GM19099 (cell line): ENCODE data around the gene CYTH4.

Experiments used
- POLR2A ChIP-seq: IDR thresholded peaks from 3 replicates; pipeline ENCODE4 v1.6.1; 2011; ENCODE audit warnings: low read depth; ENCODE audit not compliant: insufficient read length; ENCODE audit errors: extremely low read depth

CYTH4 gene

GRCh38 chr22:37304595-37305343 is 22.5 kb downstream of the CYTH4 start:
- no peak for TF ChIP-seq POLR2A

DNA sequence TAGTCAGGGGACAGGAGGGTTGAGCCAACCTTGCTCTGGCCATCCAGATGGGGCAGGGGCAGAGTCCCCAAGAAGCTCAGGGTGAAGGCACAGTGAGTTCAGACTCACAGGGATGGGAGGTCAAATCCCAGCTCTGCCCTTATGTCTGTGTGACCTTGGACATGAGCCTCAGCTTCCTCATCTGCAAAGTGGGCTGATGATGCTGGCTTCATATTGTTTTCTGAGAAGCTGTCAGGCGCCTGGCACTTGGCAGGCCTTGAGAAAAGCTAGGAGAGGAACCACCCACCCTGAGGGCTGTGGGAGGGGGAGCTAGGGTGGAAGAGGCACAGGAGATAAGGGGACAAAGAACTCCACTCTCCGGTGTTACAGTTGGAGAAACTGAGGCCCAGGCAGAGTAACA is 23.6 kb downstream of the CYTH4 start:
- no peak for TF ChIP-seq POLR2A

DNA sequence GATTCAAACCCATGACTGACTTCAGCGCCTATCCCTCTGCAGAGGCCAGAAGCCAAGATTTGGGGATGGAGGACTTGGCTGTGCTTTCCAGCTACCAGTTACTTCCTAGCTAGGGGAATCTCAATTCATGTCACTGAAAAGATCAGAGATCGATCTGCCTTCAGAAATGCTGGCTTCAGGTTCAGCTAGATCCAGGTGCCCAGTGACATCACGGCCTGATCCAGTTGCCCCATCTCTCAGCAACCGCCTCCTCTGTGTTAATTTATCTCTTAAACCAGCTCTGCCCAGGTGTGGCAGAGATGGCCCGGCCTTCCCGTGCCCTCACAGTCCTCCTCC is 24.2 kb downstream of the CYTH4 start:
- TF ChIP-seq POLR2A: no peak

- no peak for TF ChIP-seq POLR2A
Measured at GRCh38 chr22:37308385-37309200, 26.3 kb downstream of the CYTH4 start.

DNA sequence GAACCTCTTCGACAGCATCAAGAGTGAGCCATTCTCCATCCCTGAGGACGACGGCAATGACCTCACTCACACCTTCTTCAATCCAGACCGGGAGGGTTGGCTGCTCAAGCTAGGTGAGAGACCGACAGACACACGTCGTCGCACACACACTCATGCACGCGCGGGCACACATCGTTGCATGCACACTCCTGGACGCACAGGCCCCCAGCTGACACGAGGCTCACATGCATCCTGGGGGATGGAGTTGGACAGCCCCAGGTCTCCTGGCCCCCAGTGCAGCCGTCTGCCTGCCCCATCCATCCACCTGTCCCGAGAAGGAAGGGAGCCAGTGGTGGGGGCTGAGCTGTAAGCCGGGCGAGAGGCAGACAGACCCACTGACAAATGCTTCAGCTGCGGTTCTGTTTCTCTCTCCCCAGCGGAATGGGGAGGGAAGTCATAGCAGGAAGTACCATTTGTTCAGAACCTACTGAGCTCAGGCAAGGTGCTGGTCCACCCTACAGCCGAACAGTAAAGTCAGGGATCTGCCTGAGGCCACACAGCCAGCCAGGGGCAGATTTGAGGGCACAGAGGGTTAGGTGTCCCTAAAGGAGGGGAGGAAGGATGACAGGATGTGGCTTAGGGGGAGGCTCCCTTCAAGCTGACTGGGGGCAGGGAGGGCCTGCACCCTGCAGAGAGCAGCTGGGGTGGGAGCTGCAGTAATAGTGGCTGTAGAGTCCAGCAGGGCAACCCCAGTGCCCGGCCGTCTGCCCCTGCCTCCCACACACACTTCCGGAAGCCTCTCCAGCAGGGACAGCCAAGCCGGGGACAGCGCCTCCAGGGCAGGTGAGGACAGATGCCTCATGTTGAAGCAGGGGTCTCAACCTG is 27.1 kb downstream of the CYTH4 start:
- TF ChIP-seq POLR2A: peak; percentile 39

DNA sequence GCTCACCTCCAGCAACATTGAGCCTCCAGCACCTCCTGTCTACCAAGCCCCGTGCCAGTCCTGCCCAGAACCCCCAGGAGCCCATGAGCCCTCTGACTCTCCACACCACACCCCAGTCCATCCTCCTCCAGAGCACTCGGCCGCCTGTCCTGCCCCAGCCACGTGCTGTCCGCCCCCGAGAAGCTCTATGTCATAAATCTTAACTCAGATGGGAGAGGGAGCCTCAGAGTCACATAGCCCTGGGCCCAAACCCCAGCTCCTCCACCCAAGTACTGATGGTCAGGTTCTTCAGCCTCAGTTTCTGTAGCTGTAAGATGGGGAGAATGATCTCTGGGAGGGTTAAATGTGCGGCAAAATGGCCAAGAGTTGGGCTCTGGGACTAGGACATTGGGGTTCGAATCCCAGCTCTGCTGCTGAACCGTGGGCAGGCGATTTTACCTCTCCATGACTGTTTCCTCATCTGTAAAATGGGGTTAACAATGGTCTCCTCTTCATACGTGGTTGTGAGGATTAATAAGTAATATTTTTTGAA is 27.8 kb downstream of the CYTH4 start:
- no peak for TF ChIP-seq POLR2A

- TF ChIP-seq POLR2A: no peak
Measured at GRCh38 chr22:37310815-37311595, 28.7 kb downstream of the CYTH4 start.

GRCh38 chr22:37311761-37312312 is 29.5 kb downstream of the CYTH4 start:
- TF ChIP-seq POLR2A: no peak

GRCh38 chr22:37312549-37313183 is 30.4 kb downstream of the CYTH4 start:
- no peak for TF ChIP-seq POLR2A

DNA sequence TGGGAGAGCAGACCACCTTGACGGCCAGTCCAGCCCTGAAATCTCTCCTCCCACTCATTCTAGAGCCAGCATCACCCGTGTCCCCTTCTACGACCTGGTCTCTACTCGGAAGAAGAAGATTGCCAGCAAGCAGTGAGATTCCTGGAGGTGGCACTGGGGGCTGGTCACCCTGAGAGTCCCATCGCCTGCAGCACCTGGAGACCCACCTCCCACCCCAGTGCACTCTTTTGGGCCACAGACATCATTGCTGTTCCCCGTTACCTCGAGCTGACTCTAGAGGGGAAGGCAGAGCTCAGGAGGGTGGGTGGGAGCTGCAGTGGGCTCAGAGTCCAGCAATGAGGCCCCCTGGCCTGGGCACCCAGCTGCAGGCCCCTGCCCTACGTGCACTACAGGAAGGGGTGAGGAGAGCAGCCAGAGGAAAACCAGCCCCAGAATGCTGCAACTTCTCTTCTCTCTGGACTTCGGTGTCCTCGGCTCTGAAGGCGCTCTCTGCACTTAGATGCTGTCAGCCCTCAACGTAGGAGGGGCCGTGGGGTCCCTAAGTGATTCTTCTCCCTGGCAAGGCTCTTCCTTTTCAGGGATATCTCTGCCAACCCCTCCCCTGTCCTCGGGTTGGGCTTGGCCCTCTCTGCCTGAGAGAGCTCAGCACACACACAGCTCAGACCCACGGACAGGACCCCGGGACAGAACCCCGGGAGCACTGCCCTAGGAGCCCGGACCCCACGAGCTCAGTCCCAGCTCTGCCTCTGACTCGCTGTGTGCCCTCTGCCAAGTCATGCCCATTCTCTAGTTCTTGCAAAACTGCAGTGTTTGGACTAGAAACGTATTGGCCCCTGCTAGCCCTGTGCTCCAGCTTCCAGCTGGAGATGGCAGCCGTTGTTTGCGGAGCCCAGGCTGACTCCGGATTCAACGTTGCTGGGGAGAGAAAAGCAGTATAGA is 31.3 kb downstream of the CYTH4 start:
- no peak for TF ChIP-seq POLR2A

- TF ChIP-seq POLR2A: no peak
Measured at GRCh38 chr22:37314315-37315074, 32.2 kb downstream of the CYTH4 start.

DNA sequence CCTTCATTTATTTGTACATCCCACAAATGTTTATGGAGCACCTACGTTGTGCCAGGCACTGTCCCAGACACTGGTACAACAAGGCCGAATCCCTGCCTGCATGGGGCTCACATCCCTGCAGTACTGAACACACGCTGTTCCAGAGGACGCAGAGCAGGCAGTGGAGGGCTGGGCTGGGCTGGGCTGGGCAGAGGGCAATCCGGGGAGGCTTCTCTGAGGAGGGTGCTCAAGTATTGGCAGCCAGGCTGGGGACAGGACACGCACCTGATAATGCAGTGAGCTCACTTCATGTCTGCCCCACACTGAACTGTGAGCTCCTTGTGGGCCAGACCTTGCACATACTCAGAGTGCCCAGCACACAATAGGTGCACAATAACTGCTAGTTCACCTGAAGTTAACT is 34.1 kb downstream of the CYTH4 start:
- TF ChIP-seq POLR2A: no peak
